GM23338 (cell line): ENCODE results near the gene SRCIN1. TPM values are rescaled to one million over a fixed set of nuclear protein-coding genes. Genes with fewer than 3 reads are reported as not detected.

Experiments
- ATAC-seq: fragments of 200-7000 bp; cut with Tn5 transposase; 3 replicates; pipeline ENCODE4 v1.9.1; 2020
- DNase-seq: peaks from one replicate; pipeline ENCODE4 v3.0.0-alpha.2; 2015; ENCODE audit warnings: low spot score
- H2AFZ ChIP-seq: fragments of 200-600 bp; sonication (generic); 2 replicates; pipeline ENCODE4 v1.8.0; 2016; ENCODE audit warnings: antibody characterized with exemption, mild to moderate bottlenecking, moderate library complexity
- H3F3A ChIP-seq: fragments of 200-600 bp; sonication (generic); replicated peaks from 2 replicates; pipeline ENCODE4 v1.8.0; 2017; ENCODE audit warnings: antibody characterized with exemption, mixed run types, low read depth
- H3K27ac ChIP-seq: fragments of 200-600 bp; sonication (generic); 2 replicates; pipeline ENCODE4 v1.6.1; 2016; ENCODE audit warnings: low read depth
- H3K27me3 ChIP-seq: fragments of 200-600 bp; sonication (generic); 2 replicates; pipeline ENCODE4 v1.8.0; 2016; ENCODE audit warnings: mild to moderate bottlenecking, mixed run types, moderate library complexity; ENCODE audit not compliant: insufficient read depth
- H3K36me3 ChIP-seq: fragments of 200-600 bp; sonication (generic); 2 replicates; pipeline ENCODE4 v1.8.0; 2016; ENCODE audit warnings: mild to moderate bottlenecking; ENCODE audit not compliant: insufficient read depth
- H3K4me1 ChIP-seq: fragments of 200-600 bp; sonication (generic); 2 replicates; pipeline ENCODE4 v1.8.0; 2016; ENCODE audit warnings: mild to moderate bottlenecking, moderate library complexity; ENCODE audit not compliant: insufficient read depth
- H3K4me2 ChIP-seq: fragments of 200-600 bp; sonication (generic); 2 replicates; pipeline ENCODE4 v1.7.1; 2017; ENCODE audit warnings: mixed run types
- H3K4me3 ChIP-seq: fragments of 200-600 bp; sonication (generic); 2 replicates; pipeline ENCODE4 v1.6.1; 2016; ENCODE audit warnings: mixed run types
- H3K79me2 ChIP-seq: fragments of 200-600 bp; sonication (generic); replicated peaks from 2 replicates; pipeline ENCODE4 v1.8.0; 2017; ENCODE audit warnings: mild to moderate bottlenecking; ENCODE audit not compliant: insufficient read depth
- H3K9me2 ChIP-seq: fragments of 200-600 bp; sonication (generic); 2 replicates; pipeline ENCODE4 v1.8.0; 2017; ENCODE audit not compliant: insufficient read depth
- H4K20me1 ChIP-seq: fragments of 200-600 bp; sonication (generic); replicated peaks from 2 replicates; pipeline ENCODE4 v1.8.0; 2017; ENCODE audit warnings: mild to moderate bottlenecking; ENCODE audit not compliant: insufficient read depth
- H3K27ac Mint-ChIP-seq: 2 replicates; pipeline ENCODE4 v1.8.0; 2020; ENCODE audit warnings: inconsistent platforms, mild to moderate bottlenecking, moderate library complexity, mixed read lengths
- H3K27me3 Mint-ChIP-seq: 3 replicates; pipeline ENCODE4 v1.8.0; 2022; ENCODE audit warnings: low read depth, mild to moderate bottlenecking, moderate library complexity, mixed read lengths, inconsistent platforms; ENCODE audit not compliant: insufficient read depth, poor library complexity
- H3K36me3 Mint-ChIP-seq: 3 replicates; pipeline ENCODE4 v1.8.0; 2021; ENCODE audit warnings: low read depth, mild to moderate bottlenecking, inconsistent platforms, moderate library complexity, mixed read lengths
- H3K4me1 Mint-ChIP-seq: 3 replicates; pipeline ENCODE4 v1.8.0; 2020; ENCODE audit warnings: mild to moderate bottlenecking, inconsistent platforms, mixed read lengths
- H3K4me3 Mint-ChIP-seq: 3 replicates; pipeline ENCODE4 v1.8.0; 2021; ENCODE audit warnings: moderate library complexity, mild to moderate bottlenecking, inconsistent platforms, mixed read lengths
- H3K9me3 Mint-ChIP-seq: 3 replicates; pipeline ENCODE4 v1.8.0; 2020; ENCODE audit warnings: moderate library complexity, mild to moderate bottlenecking, inconsistent platforms, mixed read lengths
- CREB1 ChIP-seq: fragments of 250-450 bp; sonication (Bioruptor Pico); IDR thresholded peaks from 2 replicates; pipeline ENCODE4 v1.5.0; 2020; ENCODE audit warnings: low read depth, mild to moderate bottlenecking, moderate library complexity
- EZH2 ChIP-seq: fragments of 200-600 bp; sonication (generic); IDR thresholded peaks from one replicate; pipeline ENCODE4 v1.8.0; 2017; ENCODE audit warnings: antibody characterized with exemption, mild to moderate bottlenecking, low read depth; ENCODE audit not compliant: unreplicated experiment
- ZNF114 ChIP-seq: fragments of 250-450 bp; sonication (Bioruptor Pico); IDR thresholded peaks from 2 replicates; pipeline ENCODE4 v1.5.0; 2020; ENCODE audit warnings: mild to moderate bottlenecking, moderate library complexity
- ZNF331 ChIP-seq: fragments of 250-450 bp; sonication (Bioruptor Pico); IDR thresholded peaks from 2 replicates; pipeline ENCODE4 v1.5.0; 2020; ENCODE audit warnings: low read depth, mild to moderate bottlenecking, moderate library complexity
- polyA plus RNA-seq: library from polyadenylated mRNA; unstranded; fragments of >200 nt; fragmentation: Nextera tagmentation; extraction: Ambion mirVana; gene quantifications from 2 replicates; pipeline ENCODE4 v1.2.1, GENCODE V29; 2016
- total RNA-seq: library from RNA; depleted of rRNA; stranded (reverse); fragments of >200 nt; shearing (Covaris generic); gene quantifications from 2 replicates; pipeline ENCODE4 v1.2.3, GENCODE V29; 2014
- TF ChIP-seq, protein P1 (sequence below): IDR thresholded peaks from one replicate; pipeline ENCODE4 v1.6.1; 2018; ENCODE audit warnings: antibody characterized with exemption; ENCODE audit not compliant: unreplicated experiment

SRCIN1 gene
- total and polyA plus RNA-seq, 2 experiments from 2014 or later, result 0.87 to 2.2 TPM

DNA sequence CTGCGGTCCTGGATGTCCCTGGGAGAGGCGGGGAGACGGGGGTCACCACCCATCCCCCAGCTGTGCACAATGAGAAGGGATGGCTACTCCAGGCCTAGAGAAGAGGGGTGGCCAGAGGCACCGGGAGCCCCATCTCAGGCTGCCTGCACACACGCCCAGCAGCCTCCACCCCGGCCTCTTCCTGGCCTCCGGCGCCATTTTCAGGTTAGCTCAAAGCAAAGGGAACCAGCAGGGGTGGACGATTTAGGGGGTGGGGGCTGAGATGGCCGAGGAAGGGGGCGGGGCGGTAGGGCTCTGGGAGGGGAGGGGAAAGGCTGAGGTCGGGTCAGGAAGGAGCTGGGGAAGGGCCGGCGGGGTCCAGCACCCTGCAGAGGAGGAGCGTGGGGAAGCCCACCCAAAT is 42.8 kb downstream of the SRCIN1 start:
- peaks cover 92% of the 10 kb centered on the region for H3K27me3 Mint-ChIP-seq
- TF ChIP-seq EZH2 (peak; percentile 36), CREB1 (CRISPR knock-in tag) (no peak), ZNF331 (CRISPR knock-in tag) (no peak)
- TF ChIP-seq, protein P1, sequence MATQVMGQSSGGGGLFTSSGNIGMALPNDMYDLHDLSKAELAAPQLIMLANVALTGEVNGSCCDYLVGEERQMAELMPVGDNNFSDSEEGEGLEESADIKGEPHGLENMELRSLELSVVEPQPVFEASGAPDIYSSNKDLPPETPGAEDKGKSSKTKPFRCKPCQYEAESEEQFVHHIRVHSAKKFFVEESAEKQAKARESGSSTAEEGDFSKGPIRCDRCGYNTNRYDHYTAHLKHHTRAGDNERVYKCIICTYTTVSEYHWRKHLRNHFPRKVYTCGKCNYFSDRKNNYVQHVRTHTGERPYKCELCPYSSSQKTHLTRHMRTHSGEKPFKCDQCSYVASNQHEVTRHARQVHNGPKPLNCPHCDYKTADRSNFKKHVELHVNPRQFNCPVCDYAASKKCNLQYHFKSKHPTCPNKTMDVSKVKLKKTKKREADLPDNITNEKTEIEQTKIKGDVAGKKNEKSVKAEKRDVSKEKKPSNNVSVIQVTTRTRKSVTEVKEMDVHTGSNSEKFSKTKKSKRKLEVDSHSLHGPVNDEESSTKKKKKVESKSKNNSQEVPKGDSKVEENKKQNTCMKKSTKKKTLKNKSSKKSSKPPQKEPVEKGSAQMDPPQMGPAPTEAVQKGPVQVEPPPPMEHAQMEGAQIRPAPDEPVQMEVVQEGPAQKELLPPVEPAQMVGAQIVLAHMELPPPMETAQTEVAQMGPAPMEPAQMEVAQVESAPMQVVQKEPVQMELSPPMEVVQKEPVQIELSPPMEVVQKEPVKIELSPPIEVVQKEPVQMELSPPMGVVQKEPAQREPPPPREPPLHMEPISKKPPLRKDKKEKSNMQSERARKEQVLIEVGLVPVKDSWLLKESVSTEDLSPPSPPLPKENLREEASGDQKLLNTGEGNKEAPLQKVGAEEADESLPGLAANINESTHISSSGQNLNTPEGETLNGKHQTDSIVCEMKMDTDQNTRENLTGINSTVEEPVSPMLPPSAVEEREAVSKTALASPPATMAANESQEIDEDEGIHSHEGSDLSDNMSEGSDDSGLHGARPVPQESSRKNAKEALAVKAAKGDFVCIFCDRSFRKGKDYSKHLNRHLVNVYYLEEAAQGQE, result no peak
- H3K27ac Mint-ChIP-seq, result no peak overlapping the region
- Histone ChIP-seq H3K4me2 (peak overlapping the region; percentile 96), H3K9me2 (no peaks in the 10 kb centered on the region), H3K27ac (no peak overlapping the region), H3K4me1 (peaks cover 37% of the 10 kb centered on the region), H2AFZ (no peak overlapping the region), H3K79me2 (no peaks in the 10 kb centered on the region), H4K20me1 (peaks cover 10% of the 10 kb centered on the region), H3K36me3 (no peaks in the 10 kb centered on the region), H3K27me3 (peaks cover 96% of the 10 kb centered on the region), H3K4me3 (peak overlapping the region; percentile 75), H3F3A (peaks cover 20% of the 10 kb centered on the region)
- ATAC-seq (peak; percentile 1; the same call in 2 of the 3 replicates), DNase-seq (peak; percentile 81)
- H3K4me1 Mint-ChIP-seq, result peaks cover 46% of the 10 kb centered on the region
- H3K9me3 Mint-ChIP-seq, result no peaks in the 10 kb centered on the region
- no peaks in the 10 kb centered on the region; the same call in 2 of the 3 replicates for H3K36me3 Mint-ChIP-seq
- peak overlapping the region; percentile 69 for H3K4me3 Mint-ChIP-seq

DNA sequence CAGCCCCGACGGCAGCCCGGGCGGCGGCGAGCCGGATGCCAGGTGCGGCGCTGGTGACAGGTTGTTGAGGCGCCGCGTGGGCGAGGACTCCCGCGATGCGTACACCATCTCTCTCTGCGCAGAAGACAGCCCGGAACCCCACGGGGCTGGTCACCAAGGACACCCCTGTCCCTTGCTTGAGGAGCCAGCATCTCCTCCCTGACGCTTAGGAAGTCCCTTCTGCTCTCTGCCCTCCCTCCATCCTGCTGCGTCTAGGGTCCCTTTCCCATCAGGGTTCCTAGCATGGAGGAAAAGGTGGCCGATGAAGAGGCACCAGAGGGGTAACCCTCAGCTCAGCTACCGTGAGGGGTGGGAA is 43.6 kb downstream of the SRCIN1 start:
- H2AFZ ChIP-seq, result no peak overlapping the region
- H3K27me3 ChIP-seq, result peaks cover 95% of the 10 kb centered on the region
- TF ChIP-seq CREB1 (CRISPR knock-in tag) (no peak), EZH2 (peak; percentile 49), ZNF114 (CRISPR knock-in tag) (no peak)
- ATAC-seq (no peak), DNase-seq (no peak)
- peaks cover 10% of the 10 kb centered on the region for H4K20me1 ChIP-seq
- H3K36me3 ChIP-seq, result no peaks in the 10 kb centered on the region
- no peaks in the 10 kb centered on the region for H3K9me2 ChIP-seq
- H3K9me3 Mint-ChIP-seq, result no peaks in the 10 kb centered on the region
- peaks cover 51% of the 10 kb centered on the region for H3K4me1 Mint-ChIP-seq
- peaks cover 40% of the 10 kb centered on the region for H3K4me1 ChIP-seq
- peak overlapping the region; percentile 96 for H3K4me2 ChIP-seq
- peaks cover 92% of the 10 kb centered on the region for H3K27me3 Mint-ChIP-seq
- H3K79me2 ChIP-seq, result no peaks in the 10 kb centered on the region
- H3K27ac Mint-ChIP-seq, result no peak overlapping the region
- peaks cover 20% of the 10 kb centered on the region for H3F3A ChIP-seq
- no peaks in the 10 kb centered on the region; the same call in 2 of the 3 replicates for H3K36me3 Mint-ChIP-seq
- H3K4me3 Mint-ChIP-seq, result peak overlapping the region; percentile 69; the same call in 2 of the 3 replicates
- peak overlapping the region; percentile 75; the same call in 1 of the 2 replicates for H3K4me3 ChIP-seq
- H3K27ac ChIP-seq, result no peak overlapping the region
